Liver (tissue), 9 donors: ENCODE measurements around the gene PRIMPOL. TPM values are rescaled to one million over a fixed set of nuclear protein-coding genes. Genes with fewer than 3 reads are reported as not detected.

ENCODE experiments used
- DNase-seq: peaks from one replicate; pipeline ENCODE4 v3.0.0-alpha.2; 2017; ENCODE audit warnings: low spot score
- H3K27ac ChIP-seq, 2 donors: one replicate each; pipeline ENCODE4 v1.7.0; 2013; ENCODE audit warnings: inconsistent platforms in 2 of 2, low read length in 2 of 2, control low read depth in 1 of 2, low read depth in 1 of 2, mild to moderate bottlenecking in 1 of 2
- H3K27me3 ChIP-seq, 4 donors: one replicate each; pipeline versions ENCODE4 v1.6.1 to v1.7.0; 2013; ENCODE audit warnings: low read length in 3 of 4, inconsistent platforms in 1 of 4, mild to moderate bottlenecking in 1 of 4, moderate library complexity in 1 of 4; ENCODE audit not compliant: control insufficient read depth in 4 of 4, insufficient read depth in 4 of 4
- H3K36me3 ChIP-seq, 4 donors: one replicate each; pipeline versions ENCODE4 v1.6.1 to v1.7.0; 2013; ENCODE audit warnings: low read length in 3 of 4, mild to moderate bottlenecking in 3 of 4, low read depth in 1 of 4, moderate library complexity in 1 of 4; ENCODE audit not compliant: control insufficient read depth in 4 of 4, insufficient read depth in 3 of 4
- H3K4me1 ChIP-seq, 4 donors: one replicate each; pipeline versions ENCODE4 v1.6.1 to v1.7.0; 2013; ENCODE audit warnings: low read length in 3 of 4, mild to moderate bottlenecking in 3 of 4, moderate library complexity in 1 of 4; ENCODE audit not compliant: control insufficient read depth in 4 of 4, insufficient read depth in 4 of 4
- H3K4me3 ChIP-seq, 3 donors: one replicate each; pipeline versions ENCODE4 v1.6.1 to v1.7.0; 2013; ENCODE audit warnings: low read length in 3 of 3, control low read depth in 1 of 3, low read depth in 1 of 3, mild to moderate bottlenecking in 1 of 3
- H3K9ac ChIP-seq, 2 donors: one replicate each; pipeline ENCODE4 v1.7.0; 2013; ENCODE audit warnings: low read length in 2 of 2, mild to moderate bottlenecking in 2 of 2, moderate library complexity in 2 of 2, control low read depth in 1 of 2, low read depth in 1 of 2
- H3K9me3 ChIP-seq, 4 donors: one replicate each; pipeline versions ENCODE4 v1.6.1 to v1.7.0; 2013; ENCODE audit warnings: low read length in 3 of 4; ENCODE audit not compliant: control insufficient read depth in 4 of 4
- EGR1 ChIP-seq, 2 donors: IDR thresholded peaks; 2 replicates each; pipeline ENCODE4 v1.6.1; 2016 to 2018; ENCODE audit warnings: antibody characterized with exemption in 2 of 2, low read depth in 2 of 2
- FOXA1 ChIP-seq: IDR thresholded peaks from 2 replicates; pipeline ENCODE4 v1.6.1; 2016; ENCODE audit warnings: antibody characterized with exemption
- FOXA2 ChIP-seq: IDR thresholded peaks from 2 replicates; pipeline ENCODE4 v1.6.1; 2016; ENCODE audit warnings: antibody characterized with exemption
- GABPA ChIP-seq, 2 donors: IDR thresholded peaks in 1 of 2; conservative IDR thresholded peaks in 1 of 2; 2 replicates each; pipeline ENCODE4 v1.6.1; 2016; ENCODE audit warnings: antibody characterized with exemption in 2 of 2, mild to moderate bottlenecking in 1 of 2, moderate library complexity in 1 of 2
- HNF4A ChIP-seq, 2 donors: conservative IDR thresholded peaks; 2 replicates each; pipeline ENCODE4 v1.6.1; 2016; ENCODE audit warnings: antibody characterized with exemption in 2 of 2, mild to moderate bottlenecking in 2 of 2
- HNF4G ChIP-seq: IDR thresholded peaks from 2 replicates; pipeline ENCODE4 v1.6.1; 2016; ENCODE audit warnings: antibody characterized with exemption
- JUND ChIP-seq, 2 donors: IDR thresholded peaks; 2 replicates each; pipeline ENCODE4 v1.6.1; 2016; ENCODE audit warnings: antibody characterized with exemption in 2 of 2
- NR2F2 ChIP-seq: IDR thresholded peaks from 2 replicates; pipeline ENCODE4 v1.6.1; 2016; ENCODE audit warnings: antibody characterized with exemption
- RAD21 ChIP-seq, 2 donors: IDR thresholded peaks; 2 replicates each; pipeline ENCODE4 v1.6.1; 2016; ENCODE audit warnings: antibody characterized with exemption in 2 of 2, mild to moderate bottlenecking in 2 of 2
- REST ChIP-seq: IDR thresholded peaks from 2 replicates; pipeline ENCODE4 v1.6.1; 2016; ENCODE audit warnings: antibody characterized with exemption, mild to moderate bottlenecking
- RXRA ChIP-seq, 2 donors: IDR thresholded peaks; 2 replicates each; pipeline ENCODE4 v1.6.1; 2017 to 2018; ENCODE audit warnings: antibody characterized with exemption in 2 of 2, mild to moderate bottlenecking in 1 of 2
- SP1 ChIP-seq: IDR thresholded peaks from 2 replicates; pipeline ENCODE4 v1.6.1; 2018; ENCODE audit warnings: antibody characterized with exemption, mild to moderate bottlenecking
- TAF1 ChIP-seq: conservative IDR thresholded peaks from 2 replicates; pipeline ENCODE4 v1.6.1; 2016; ENCODE audit warnings: antibody characterized with exemption, mild to moderate bottlenecking
- YY1 ChIP-seq: IDR thresholded peaks from 2 replicates; pipeline ENCODE4 v1.6.1; 2016; ENCODE audit warnings: antibody characterized with exemption, mild to moderate bottlenecking
- WGBS: extraction: QIAGEN DNeasy Blood & Tissue Kit; methylation state at CpG from one replicate; pipeline ENCODE4 v1.1.7; 2013; 5-methylcytosine and 5-hydroxymethylcytosine counted together
- polyA plus RNA-seq, 2 donors: library from polyadenylated mRNA; stranded (reverse) in 1 of 2; unstranded in 1 of 2; fragments of 200-250 nt in 1 of 2; fragments of >200 nt in 1 of 2; fragmentation: Nextera tagmentation in 1 of 2; extraction: Ambion mirVana in 1 of 2; gene quantifications; one replicate each; pipeline versions ENCODE4 v1.2.1 to v1.2.3, GENCODE V29; 2013 to 2015
- total RNA-seq, 2 donors: library from RNA; depleted of rRNA; stranded (reverse); fragments of >200 nt; gene quantifications; one replicate each; pipeline ENCODE4 v1.2.3, GENCODE V29; 2014
- TF ChIP-seq, protein P1 (sequence below): fragments of 150-350 bp; IDR thresholded peaks from 2 replicates; pipeline ENCODE4 v1.5.1; 2017; ENCODE audit warnings: improper control_type of control experiment, low read depth, low read length; ENCODE audit not compliant: missing input control
- TF ChIP-seq, protein P2 (sequence below): IDR thresholded peaks from 2 replicates; pipeline ENCODE4 v1.6.1; 2016; ENCODE audit warnings: antibody characterized with exemption
- TF ChIP-seq, protein P3 (sequence below): IDR thresholded peaks from 2 replicates; pipeline ENCODE4 v1.6.1; 2016; ENCODE audit warnings: antibody characterized with exemption
- donor health status: healthy.
- donor health status: healthy.
- donor health status: healthy.
- donor health status: healthy.
- donor health status: healthy.

The PRIMPOL gene
- total and polyA plus RNA-seq, 4 donors: 2.2 to 7.3 (median 5.5) TPM

DNA sequence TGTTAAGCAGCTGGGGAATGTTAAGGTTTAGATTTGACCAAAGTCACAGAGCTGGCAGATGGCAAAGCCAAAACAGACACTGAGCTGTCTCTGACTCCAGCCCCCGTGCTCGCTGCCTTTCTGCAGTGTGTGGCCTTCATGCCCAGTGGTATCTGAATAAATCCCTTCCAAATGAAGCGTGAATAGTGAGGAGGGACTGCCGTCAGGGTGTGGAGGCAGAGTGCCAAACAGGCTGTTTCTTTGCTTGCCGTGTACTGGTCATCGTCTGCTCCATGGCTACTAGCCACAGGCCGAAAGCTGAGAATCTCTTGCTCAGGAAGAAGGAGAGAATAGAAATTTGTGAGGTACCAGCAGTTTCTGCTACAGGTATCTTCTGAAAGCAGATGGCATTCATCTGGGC is 19.7 kb downstream of the PRIMPOL start:
- TF ChIP-seq FOXA1: no peak
- no peak for TF ChIP-seq SP1
- TF ChIP-seq RAD21 (IDR thresholded peaks at IDR 0.05): no peak
- no peak for TF ChIP-seq YY1
- TF ChIP-seq, protein P1, sequence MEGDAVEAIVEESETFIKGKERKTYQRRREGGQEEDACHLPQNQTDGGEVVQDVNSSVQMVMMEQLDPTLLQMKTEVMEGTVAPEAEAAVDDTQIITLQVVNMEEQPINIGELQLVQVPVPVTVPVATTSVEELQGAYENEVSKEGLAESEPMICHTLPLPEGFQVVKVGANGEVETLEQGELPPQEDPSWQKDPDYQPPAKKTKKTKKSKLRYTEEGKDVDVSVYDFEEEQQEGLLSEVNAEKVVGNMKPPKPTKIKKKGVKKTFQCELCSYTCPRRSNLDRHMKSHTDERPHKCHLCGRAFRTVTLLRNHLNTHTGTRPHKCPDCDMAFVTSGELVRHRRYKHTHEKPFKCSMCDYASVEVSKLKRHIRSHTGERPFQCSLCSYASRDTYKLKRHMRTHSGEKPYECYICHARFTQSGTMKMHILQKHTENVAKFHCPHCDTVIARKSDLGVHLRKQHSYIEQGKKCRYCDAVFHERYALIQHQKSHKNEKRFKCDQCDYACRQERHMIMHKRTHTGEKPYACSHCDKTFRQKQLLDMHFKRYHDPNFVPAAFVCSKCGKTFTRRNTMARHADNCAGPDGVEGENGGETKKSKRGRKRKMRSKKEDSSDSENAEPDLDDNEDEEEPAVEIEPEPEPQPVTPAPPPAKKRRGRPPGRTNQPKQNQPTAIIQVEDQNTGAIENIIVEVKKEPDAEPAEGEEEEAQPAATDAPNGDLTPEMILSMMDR: no peak
- Histone ChIP-seq H3K4me3 (no peak overlapping the region), H3K36me3 (peaks cover 0 to 15% (median 9%) of the 10 kb centered on the region in 4 donors), H3K9me3 (no peaks in the 10 kb centered on the region), H3K9ac (no peak overlapping the region), H3K4me1 (peaks cover 0 to 11% (median 1%) of the 10 kb centered on the region in 4 donors), H3K27ac (no peak overlapping the region), H3K27me3 (no peaks in the 10 kb centered on the region)
- 95% methylated on average over 7 of the region's 7 CpGs for WGBS
- no peak for DNase-seq

DNA sequence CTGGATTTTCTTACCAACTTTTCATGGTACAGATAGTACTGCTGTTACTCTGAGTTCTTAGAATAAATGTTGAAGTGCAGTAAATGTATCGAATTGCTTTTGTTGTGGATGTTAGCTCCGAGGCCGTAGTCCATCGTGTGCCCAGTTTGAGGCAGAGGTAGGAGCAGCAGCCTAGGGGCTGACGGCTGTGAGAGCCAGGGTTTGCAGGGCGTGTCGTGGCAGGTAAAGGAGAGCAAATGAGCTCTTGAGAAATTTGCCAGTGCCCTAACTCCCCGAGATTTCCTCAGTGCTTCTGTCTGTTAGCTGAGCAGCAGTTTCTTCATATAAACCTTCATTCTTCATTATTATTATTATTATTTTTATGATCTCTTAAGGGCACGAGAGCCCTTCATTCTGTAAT is 21.6 kb downstream of the PRIMPOL start:
- Histone ChIP-seq H3K27me3 (no peaks in the 10 kb centered on the region), H3K4me1 (peaks cover 0 to 10% (median 1%) of the 10 kb centered on the region in 4 donors), H3K4me3 (no peak overlapping the region), H3K27ac (no peak overlapping the region), H3K9me3 (no peaks in the 10 kb centered on the region), H3K9ac (no peak overlapping the region), H3K36me3 (peaks cover 0 to 17% (median 10%) of the 10 kb centered on the region in 4 donors)
- WGBS: 92% methylated on average over 9 of the region's 9 CpGs
- TF ChIP-seq TAF1 (no peak), RXRA (IDR thresholded peaks at IDR 0.05) (no peak), NR2F2 (no peak), EGR1 (IDR thresholded peaks at IDR 0.05; ENCODE audit: low read depth in 2 of 2) (no peak), JUND (IDR thresholded peaks at IDR 0.05) (no peak), YY1 (no peak), FOXA2 (no peak), HNF4A (conservative IDR thresholded peaks at IDR 0.05) (no peak), GABPA (IDR thresholded peaks at IDR 0.05 in 1 of 2, conservative IDR thresholded peaks at IDR 0.05 in 1 of 2) (no peak), RAD21 (IDR thresholded peaks at IDR 0.05) (no peak), HNF4G (no peak), SP1 (no peak), FOXA1 (no peak), REST (no peak)
- TF ChIP-seq, protein P2, sequence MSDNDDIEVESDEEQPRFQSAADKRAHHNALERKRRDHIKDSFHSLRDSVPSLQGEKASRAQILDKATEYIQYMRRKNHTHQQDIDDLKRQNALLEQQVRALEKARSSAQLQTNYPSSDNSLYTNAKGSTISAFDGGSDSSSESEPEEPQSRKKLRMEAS: no peak
- TF ChIP-seq, protein P3, sequence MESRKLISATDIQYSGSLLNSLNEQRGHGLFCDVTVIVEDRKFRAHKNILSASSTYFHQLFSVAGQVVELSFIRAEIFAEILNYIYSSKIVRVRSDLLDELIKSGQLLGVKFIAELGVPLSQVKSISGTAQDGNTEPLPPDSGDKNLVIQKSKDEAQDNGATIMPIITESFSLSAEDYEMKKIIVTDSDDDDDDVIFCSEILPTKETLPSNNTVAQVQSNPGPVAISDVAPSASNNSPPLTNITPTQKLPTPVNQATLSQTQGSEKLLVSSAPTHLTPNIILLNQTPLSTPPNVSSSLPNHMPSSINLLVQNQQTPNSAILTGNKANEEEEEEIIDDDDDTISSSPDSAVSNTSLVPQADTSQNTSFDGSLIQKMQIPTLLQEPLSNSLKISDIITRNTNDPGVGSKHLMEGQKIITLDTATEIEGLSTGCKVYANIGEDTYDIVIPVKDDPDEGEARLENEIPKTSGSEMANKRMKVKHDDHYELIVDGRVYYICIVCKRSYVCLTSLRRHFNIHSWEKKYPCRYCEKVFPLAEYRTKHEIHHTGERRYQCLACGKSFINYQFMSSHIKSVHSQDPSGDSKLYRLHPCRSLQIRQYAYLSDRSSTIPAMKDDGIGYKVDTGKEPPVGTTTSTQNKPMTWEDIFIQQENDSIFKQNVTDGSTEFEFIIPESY: no peak
- TF ChIP-seq, protein P1: no peak
- no peak for DNase-seq
